HepG2 (cell line): Measurements from ENCODE around the gene UBTFL1. TPM values are rescaled to one million over a fixed set of nuclear protein-coding genes. Genes with fewer than 3 reads are reported as not detected.

Experiments used
- ATAC-seq: fragments of 200-7000 bp; cut with Tn5 transposase; 3 replicates; pipeline ENCODE4 v1.9.1; 2020; ENCODE audit warnings: mild to moderate bottlenecking, moderate library complexity
- BruUV-seq: library from RNA; stranded (reverse); fragments of 400-500 nt; replicated peaks from 2 replicates; lab custom pipeline; 2021; lab: Mats Ljungman, UMichigan
- CTCF ChIA-PET: fragments of 300-600 bp; formaldehyde crosslinking; extraction: SDS; loops from one replicate; lab custom pipeline; 2021; ENCODE audit warnings: low total read pairs, inconsistent platforms, low intra/inter-chr PET ratio; lab: Yijun Ruan, JAX
- POLR2A ChIA-PET: fragments of 350-600 bp; sonication (Branson Sonifier 250); formaldehyde crosslinking; loops from one replicate; lab custom pipeline; 2020; ENCODE audit warnings: antibody characterized with exemption, inconsistent platforms; lab: Yijun Ruan, JAX
- DNase-seq: peaks from one replicate; pipeline ENCODE4 v3.0.0-alpha.2; 2015; ENCODE audit warnings: low spot score
- FAIRE-seq: peaks from 3 replicates; lab custom pipeline; 2011; peaks lifted over from hg19 to GRCh38; lab: Jason Lieb, UNC
- H2AFZ ChIP-seq: one replicate; pipeline ENCODE4 v1.6.1; 2011; ENCODE audit warnings: low read length, inconsistent platforms
- H3K27ac ChIP-seq: fragments of 300-600 bp; 3 replicates; pipeline ENCODE4 v1.8.0; 2011; ENCODE audit warnings: mixed run types, mild to moderate bottlenecking, mixed read lengths, low read length, inconsistent platforms; ENCODE audit not compliant: insufficient read depth; ENCODE audit errors: extremely low read length
- H3K27me3 ChIP-seq, 2 experiments: fragments of 200-600 bp in 1 of 2; 2 replicates in 1 of 2; 3 replicates in 1 of 2; pipeline versions ENCODE4 v1.6.0 to v1.8.0; 2011; ENCODE audit warnings: low read length in 2 of 2, mild to moderate bottlenecking in 2 of 2, moderate library complexity in 2 of 2, inconsistent platforms in 1 of 2; ENCODE audit not compliant: insufficient read depth in 2 of 2, control insufficient read depth in 1 of 2
- H3K36me3 ChIP-seq, 2 experiments: fragments of 200-600 bp in 1 of 2; replicated peaks in 1 of 2; 2 replicates in 1 of 2; 3 replicates in 1 of 2; pipeline versions ENCODE4 v1.5.1 to v1.8.0; 2011; ENCODE audit warnings: low read length in 2 of 2, inconsistent platforms in 1 of 2; ENCODE audit not compliant: insufficient read depth in 2 of 2, control insufficient read depth in 1 of 2
- H3K4me1 ChIP-seq: 2 replicates; pipeline ENCODE4 v1.5.1; 2012; ENCODE audit warnings: low read length, inconsistent platforms; ENCODE audit not compliant: insufficient read depth
- H3K4me2 ChIP-seq: 2 replicates; pipeline ENCODE4 v1.6.0; 2011; ENCODE audit warnings: low read depth, low read length, inconsistent platforms
- H3K4me3 ChIP-seq, 3 experiments: fragments of 200-600 bp in 1 of 3; sonication (generic), shearing (Covaris generic) in 1 of 3; replicated peaks in 1 of 3; 2 replicates each; pipeline ENCODE4 v1.5.1; 2011 to 2016; ENCODE audit warnings: low read length in 3 of 3, inconsistent platforms in 2 of 3, low read depth in 2 of 3, mild to moderate bottlenecking in 2 of 3, control low read depth in 1 of 3, mixed read lengths in 1 of 3; ENCODE audit not compliant: insufficient read depth in 1 of 3
- H3K79me2 ChIP-seq: one replicate; pipeline ENCODE4 v1.6.1; 2011; ENCODE audit warnings: low read length, inconsistent platforms; ENCODE audit not compliant: insufficient read depth
- H3K9ac ChIP-seq: 2 replicates; pipeline ENCODE4 v1.6.0; 2011; ENCODE audit warnings: mild to moderate bottlenecking, low read depth, low read length, inconsistent platforms; ENCODE audit not compliant: insufficient read depth
- H3K9me3 ChIP-seq: 2 replicates; pipeline ENCODE4 v1.5.1; 2012; ENCODE audit warnings: mild to moderate bottlenecking, low read length
- H4K20me1 ChIP-seq: 2 replicates; pipeline ENCODE4 v1.6.0; 2011; ENCODE audit warnings: inconsistent platforms, mild to moderate bottlenecking, low read length, moderate library complexity; ENCODE audit not compliant: insufficient read depth
- DRAP1 ChIP-seq: IDR thresholded peaks from 2 replicates; pipeline ENCODE4 v1.6.1; 2016; ENCODE audit warnings: missing genetic modification reagents, missing compliant biosample characterization
- HOXA7 ChIP-seq: sonication (generic); formaldehyde crosslinking; IDR thresholded peaks from 2 replicates; pipeline ENCODE4 v1.8.1; 2022; ENCODE audit warnings: mild to moderate bottlenecking, missing genetic modification reagents, moderate library complexity
- IRX3 ChIP-seq: sonication (generic); formaldehyde crosslinking; IDR thresholded peaks from 2 replicates; pipeline ENCODE4 v1.8.1; 2023; ENCODE audit warnings: mild to moderate bottlenecking, low read depth, missing genetic modification reagents, borderline replicate concordance
- KLF11 ChIP-seq: IDR thresholded peaks from 2 replicates; pipeline ENCODE4 v1.6.1; 2016; ENCODE audit warnings: missing compliant biosample characterization
- NFKB2 ChIP-seq: sonication (generic); formaldehyde crosslinking; IDR thresholded peaks from 2 replicates; pipeline ENCODE4 v1.4.0; 2020; ENCODE audit warnings: missing genetic modification reagents, borderline replicate concordance
- NFKBIZ ChIP-seq: IDR thresholded peaks from 2 replicates; pipeline ENCODE4 v1.6.1; 2018; ENCODE audit warnings: missing genetic modification reagents, missing compliant biosample characterization
- ZBED4 ChIP-seq: sonication (generic); formaldehyde crosslinking; IDR thresholded peaks from 2 replicates; pipeline ENCODE4 v1.4.0; 2020; ENCODE audit warnings: missing genetic modification reagents, borderline replicate concordance
- ZBTB21 ChIP-seq: sonication (generic); formaldehyde crosslinking; IDR thresholded peaks from 2 replicates; pipeline ENCODE4 v1.4.0; 2020; ENCODE audit warnings: missing genetic modification reagents
- ZFP90 ChIP-seq: sonication (generic); formaldehyde crosslinking; IDR thresholded peaks from 2 replicates; pipeline ENCODE4 v1.8.0; 2022; ENCODE audit warnings: missing genetic modification reagents, mild to moderate bottlenecking, inconsistent platforms, borderline replicate concordance
- ZNF12 ChIP-seq: sonication (generic); formaldehyde crosslinking; IDR thresholded peaks from 2 replicates; pipeline ENCODE4 v1.5.0; 2020; ENCODE audit warnings: missing genetic modification reagents
- ZNF326 ChIP-seq: sonication (generic); formaldehyde crosslinking; IDR thresholded peaks from 2 replicates; pipeline ENCODE4 v1.4.0; 2020; ENCODE audit warnings: missing genetic modification reagents, borderline replicate concordance
- ZNF460 ChIP-seq: sonication (generic); formaldehyde crosslinking; IDR thresholded peaks from 2 replicates; pipeline ENCODE4 v1.5.1; 2020; ENCODE audit warnings: missing genetic modification reagents, mild to moderate bottlenecking, borderline replicate concordance
- ZSCAN25 ChIP-seq: sonication (generic); formaldehyde crosslinking; IDR thresholded peaks from 2 replicates; pipeline ENCODE4 v1.8.0; 2022; ENCODE audit warnings: mild to moderate bottlenecking, missing genetic modification reagents
- WGBS: methylation state at CpG from one replicate; pipeline ENCODE4 v1.1.6; 2017; ENCODE audit warnings: low lambda C conversion rate; 5-methylcytosine and 5-hydroxymethylcytosine counted together
- in situ Hi-C: cut with HindIII; loops from 2 replicates; pipeline ENCODE4 v1.10.0; 2017; ENCODE audit warnings: low pct_unique_long_range_greater_than_20kb; ENCODE audit not compliant: extremely low pct_ligation_motif_present
- intact Hi-C: fragments of 100-400 bp; cut with micrococcal nuclease; formaldehyde crosslinking; loops from one replicate; pipeline ENCODE4 v1.10.0; 2022; ENCODE audit not compliant: unreplicated experiment
- polyA plus RNA-seq, 8 experiments: library from polyadenylated mRNA; depleted of rRNA in 3 of 8; stranded (reverse) in 7 of 8; unstranded in 1 of 8; fragments of >200 nt; fragmentation: Illumina TruSeq in 4 of 8; extraction: Trizol in 4 of 8; gene quantifications; 2 replicates each; pipeline versions ENCODE4 v1.2.1 to v1.2.3, GENCODE V29; 2011 to 2016; ENCODE audit warnings: low read depth in 4 of 8, missing spikeins in 1 of 8, mixed read lengths in 1 of 8; ENCODE audit not compliant: insufficient read depth in 1 of 8
- total RNA-seq, 5 experiments: library from RNA; depleted of rRNA; stranded (reverse); fragments of >200 nt; fragmentation: Illumina TruSeq; extraction: Trizol; gene quantifications; 2 replicates each; pipeline ENCODE4 v1.2.3, GENCODE V29; 2016; ENCODE audit warnings: low read depth in 1 of 5
- TF ChIP-seq, protein P1 (sequence below): sonication (generic); formaldehyde crosslinking; IDR thresholded peaks from one replicate; pipeline ENCODE4 v1.5.1; 2020; ENCODE audit warnings: mild to moderate bottlenecking, missing genetic modification reagents; ENCODE audit errors: not compliant biosample characterization

The UBTFL1 gene
- total and polyA plus RNA-seq, 2 of the 13 experiments (the other 11 are each of a cell fraction or from before 2014, with no cell fraction given), result not detected

GRCh38 chr11:90100431-90100830 is 14.7 kb downstream of the UBTFL1 start:
- 63% methylated on average over 3 of the region's 3 CpGs for WGBS
- no peaks in the 10 kb centered on the region for H3K27me3 ChIP-seq
- in situ Hi-C loops (no loop called here), intact Hi-C loops (no loop called here)
- H3K4me2 ChIP-seq, result no peak overlapping the region
- POLR2A ChIA-PET, result no interaction called here
- no peak overlapping the region for H3K4me3 ChIP-seq
- no peak overlapping the region for H3K9ac ChIP-seq
- no peaks in the 10 kb centered on the region for H3K9me3 ChIP-seq
- BruUV-seq, result no TSS peak
- DNase-seq (no peak), FAIRE-seq (no peak), ATAC-seq (no peak)
- H3K79me2 ChIP-seq, result no peaks in the 10 kb centered on the region
- H2AFZ ChIP-seq, result no peak overlapping the region
- H3K36me3 ChIP-seq, result no peaks in the 10 kb centered on the region
- CTCF ChIA-PET, result no interaction called here
- no peak overlapping the region for H3K27ac ChIP-seq
- no peaks in the 10 kb centered on the region for H4K20me1 ChIP-seq
- no peaks in the 10 kb centered on the region for H3K4me1 ChIP-seq
- no peak for TF ChIP-seq ZSCAN25 (CRISPR knock-in tag)
- TF ChIP-seq ZNF326 (CRISPR knock-in tag), result no peak
- TF ChIP-seq NFKB2, result no peak
- TF ChIP-seq ZBED4, result no peak
- no peak for TF ChIP-seq NFKBIZ (CRISPR knock-in tag)
- no peak for TF ChIP-seq IRX3
- no peak for TF ChIP-seq ZNF460
- TF ChIP-seq ZBTB21 (CRISPR knock-in tag), result no peak
- no peak for TF ChIP-seq DRAP1
- no peak for TF ChIP-seq HOXA7
- no peak for TF ChIP-seq ZFP90
- no peak for TF ChIP-seq KLF11 (CRISPR knock-in tag)
- TF ChIP-seq, protein P1, sequence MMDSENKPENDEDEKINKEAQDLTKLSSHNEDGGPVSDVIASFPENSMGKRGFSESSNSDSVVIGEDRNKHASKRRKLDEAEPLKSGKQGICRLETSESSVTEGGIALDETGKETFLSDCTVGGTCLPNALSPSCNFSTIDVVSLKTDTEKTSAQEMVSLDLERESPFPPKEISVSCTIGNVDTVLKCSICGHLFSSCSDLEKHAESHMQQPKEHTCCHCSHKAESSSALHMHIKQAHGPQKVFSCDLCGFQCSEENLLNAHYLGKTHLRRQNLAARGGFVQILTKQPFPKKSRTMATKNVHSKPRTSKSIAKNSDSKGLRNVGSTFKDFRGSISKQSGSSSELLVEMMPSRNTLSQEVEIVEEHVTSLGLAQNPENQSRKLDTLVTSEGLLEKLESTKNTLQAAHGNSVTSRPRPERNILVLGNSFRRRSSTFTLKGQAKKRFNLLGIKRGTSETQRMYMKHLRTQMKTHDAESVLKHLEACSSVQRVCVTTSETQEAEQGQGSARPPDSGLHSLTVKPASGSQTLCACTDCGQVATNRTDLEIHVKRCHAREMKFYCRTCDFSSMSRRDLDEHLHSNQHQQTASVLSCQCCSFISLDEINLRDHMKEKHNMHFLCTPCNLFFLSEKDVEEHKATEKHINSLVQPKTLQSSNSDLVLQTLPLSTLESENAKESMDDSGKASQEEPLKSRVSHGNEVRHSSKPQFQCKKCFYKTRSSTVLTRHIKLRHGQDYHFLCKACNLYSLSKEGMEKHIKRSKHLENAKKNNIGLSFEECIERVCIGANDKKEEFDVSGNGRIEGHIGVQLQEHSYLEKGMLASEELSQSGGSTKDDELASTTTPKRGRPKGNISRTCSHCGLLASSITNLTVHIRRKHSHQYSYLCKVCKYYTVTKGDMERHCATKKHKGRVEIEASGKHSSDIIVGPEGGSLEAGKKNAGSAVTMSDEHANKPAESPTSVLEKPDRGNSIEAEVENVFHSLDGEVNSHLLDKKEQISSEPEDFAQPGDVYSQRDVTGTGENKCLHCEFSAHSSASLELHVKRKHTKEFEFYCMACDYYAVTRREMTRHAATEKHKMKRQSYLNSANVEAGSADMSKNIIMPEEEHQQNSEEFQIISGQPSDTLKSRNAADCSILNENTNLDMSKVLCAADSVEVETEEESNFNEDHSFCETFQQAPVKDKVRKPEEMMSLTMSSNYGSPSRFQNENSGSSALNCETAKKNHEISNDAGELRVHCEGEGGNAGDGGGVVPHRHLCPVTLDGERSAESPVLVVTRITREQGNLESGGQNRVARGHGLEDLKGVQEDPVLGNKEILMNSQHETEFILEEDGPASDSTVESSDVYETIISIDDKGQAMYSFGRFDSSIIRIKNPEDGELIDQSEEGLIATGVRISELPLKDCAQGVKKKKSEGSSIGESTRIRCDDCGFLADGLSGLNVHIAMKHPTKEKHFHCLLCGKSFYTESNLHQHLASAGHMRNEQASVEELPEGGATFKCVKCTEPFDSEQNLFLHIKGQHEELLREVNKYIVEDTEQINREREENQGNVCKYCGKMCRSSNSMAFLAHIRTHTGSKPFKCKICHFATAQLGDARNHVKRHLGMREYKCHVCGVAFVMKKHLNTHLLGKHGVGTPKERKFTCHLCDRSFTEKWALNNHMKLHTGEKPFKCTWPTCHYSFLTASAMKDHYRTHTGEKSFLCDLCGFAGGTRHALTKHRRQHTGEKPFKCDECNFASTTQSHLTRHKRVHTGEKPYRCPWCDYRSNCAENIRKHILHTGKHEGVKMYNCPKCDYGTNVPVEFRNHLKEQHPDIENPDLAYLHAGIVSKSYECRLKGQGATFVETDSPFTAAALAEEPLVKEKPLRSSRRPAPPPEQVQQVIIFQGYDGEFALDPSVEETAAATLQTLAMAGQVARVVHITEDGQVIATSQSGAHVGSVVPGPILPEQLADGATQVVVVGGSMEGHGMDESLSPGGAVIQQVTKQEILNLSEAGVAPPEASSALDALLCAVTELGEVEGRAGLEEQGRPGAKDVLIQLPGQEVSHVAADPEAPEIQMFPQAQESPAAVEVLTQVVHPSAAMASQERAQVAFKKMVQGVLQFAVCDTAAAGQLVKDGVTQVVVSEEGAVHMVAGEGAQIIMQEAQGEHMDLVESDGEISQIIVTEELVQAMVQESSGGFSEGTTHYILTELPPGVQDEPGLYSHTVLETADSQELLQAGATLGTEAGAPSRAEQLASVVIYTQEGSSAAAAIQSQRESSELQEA (CRISPR knock-in tag), result no peak
- no peak for TF ChIP-seq ZNF12
